ENCODE measurements around the gene HAS3.

Gene HAS3

GRCh38 chr16:69089091-69089910 is 16.2 kb upstream of the HAS3 start:
- peak in 2 of 4 experiments; percentile 15 to 36 for DNase-seq

GRCh38 chr16:69093974-69094373 is 11.5 kb upstream of the HAS3 start:
- no peak for DNase-seq

GRCh38 chr16:69094501-69094900 is 11.0 kb upstream of the HAS3 start:
- DNase-seq = no peak

DNA sequence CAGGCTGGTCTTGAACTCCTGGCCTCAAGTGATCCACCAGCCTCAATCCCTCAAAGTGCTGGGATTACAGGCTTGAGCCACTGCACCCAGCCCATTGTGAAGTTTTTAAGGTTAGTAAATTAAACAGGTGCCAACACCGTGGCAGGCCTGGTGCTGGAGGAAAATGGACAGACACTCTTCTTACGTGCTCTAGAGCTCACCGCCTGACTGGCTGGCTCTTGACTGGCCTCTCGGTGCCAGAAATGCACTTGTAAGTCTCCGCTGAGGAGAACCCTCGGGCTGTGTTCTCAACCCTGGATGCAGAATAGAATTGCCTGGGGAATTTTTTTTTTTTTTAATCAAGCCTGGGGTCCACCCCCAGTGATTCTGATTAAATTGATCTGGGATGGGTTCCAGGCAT is 10.3 kb upstream of the HAS3 start:
- DNase-seq = no peak

GRCh38 chr16:69100071-69100691 is 5.3 kb upstream of the HAS3 start:
- no peak for DNase-seq

DNA sequence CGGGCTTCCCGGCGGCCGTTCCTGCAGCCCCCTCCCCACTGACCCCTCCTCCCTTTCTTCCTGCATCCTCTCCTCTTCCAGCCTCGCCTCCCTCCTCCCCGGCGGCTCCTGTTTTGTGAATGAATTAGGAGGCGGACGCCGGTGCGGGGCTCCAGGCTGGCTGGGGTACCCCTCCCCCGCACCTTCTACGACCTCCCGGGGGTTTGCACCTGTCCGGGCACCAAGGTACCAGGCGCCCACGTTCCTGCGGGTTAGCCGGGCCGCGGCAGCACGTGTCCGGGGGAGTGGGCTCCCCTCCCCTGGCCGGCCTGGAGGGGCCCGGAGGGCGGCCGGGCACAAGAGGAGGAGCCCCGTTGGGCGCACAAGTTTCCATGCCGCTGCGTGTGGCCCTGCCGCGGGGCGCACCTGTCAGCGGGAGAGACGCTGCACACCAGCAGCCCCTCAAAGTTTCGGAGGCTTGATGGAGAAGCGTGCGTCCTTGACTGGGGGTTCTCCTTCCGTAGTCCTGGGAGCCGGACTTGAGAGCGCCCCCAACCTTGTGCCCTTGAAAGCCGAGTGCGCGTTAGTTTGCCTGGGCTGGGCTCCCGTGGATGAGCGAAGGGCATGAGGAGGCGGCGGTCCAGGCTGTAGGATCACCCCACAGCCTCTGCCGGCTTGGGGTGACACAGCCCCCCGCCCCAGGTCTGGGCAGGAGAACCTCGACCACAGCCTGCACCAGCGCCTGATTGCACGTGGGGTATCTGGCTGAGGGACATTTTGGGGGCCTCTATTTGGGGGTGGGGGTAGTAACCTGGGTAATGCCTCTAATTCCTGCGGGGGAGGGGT is 1.2 kb downstream of the HAS3 start:
- peak in 1 of 4 experiments; percentile 30 for DNase-seq

DNA sequence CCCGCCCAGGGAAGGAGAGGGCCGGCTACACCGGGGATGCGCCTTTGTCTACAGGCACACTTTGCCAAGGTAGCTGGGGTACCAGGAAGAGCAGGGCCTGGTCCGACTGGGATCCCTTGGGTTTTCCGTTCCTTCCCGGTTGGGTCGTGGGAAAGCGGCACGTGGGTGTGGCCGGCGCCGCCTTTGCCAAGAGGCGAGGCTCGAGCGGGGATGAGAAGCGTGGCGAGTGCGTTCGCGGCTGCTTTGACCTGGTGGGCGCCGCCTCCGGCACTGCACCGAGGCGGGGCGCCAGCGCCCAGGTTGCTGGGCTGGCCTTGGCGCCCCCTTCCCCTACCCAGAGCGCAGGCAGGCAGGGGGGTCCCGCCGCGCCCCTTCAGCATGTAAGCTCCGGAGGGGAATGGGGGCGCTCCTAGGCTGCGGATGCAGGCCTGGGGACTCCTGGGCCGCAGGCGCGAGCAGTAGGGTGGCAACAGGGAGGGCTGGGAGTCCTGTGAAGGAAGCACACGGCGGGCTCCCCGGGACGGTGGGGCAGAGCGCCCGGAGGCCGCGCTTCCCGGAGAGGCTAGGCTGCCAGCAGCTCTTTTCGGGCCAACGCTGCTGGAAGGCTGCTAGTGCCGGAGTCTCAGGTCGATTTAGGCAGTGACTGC is 2.0 kb downstream of the HAS3 start:
- DNase-seq = peak in 1 of 4 experiments; percentile 29

DNA sequence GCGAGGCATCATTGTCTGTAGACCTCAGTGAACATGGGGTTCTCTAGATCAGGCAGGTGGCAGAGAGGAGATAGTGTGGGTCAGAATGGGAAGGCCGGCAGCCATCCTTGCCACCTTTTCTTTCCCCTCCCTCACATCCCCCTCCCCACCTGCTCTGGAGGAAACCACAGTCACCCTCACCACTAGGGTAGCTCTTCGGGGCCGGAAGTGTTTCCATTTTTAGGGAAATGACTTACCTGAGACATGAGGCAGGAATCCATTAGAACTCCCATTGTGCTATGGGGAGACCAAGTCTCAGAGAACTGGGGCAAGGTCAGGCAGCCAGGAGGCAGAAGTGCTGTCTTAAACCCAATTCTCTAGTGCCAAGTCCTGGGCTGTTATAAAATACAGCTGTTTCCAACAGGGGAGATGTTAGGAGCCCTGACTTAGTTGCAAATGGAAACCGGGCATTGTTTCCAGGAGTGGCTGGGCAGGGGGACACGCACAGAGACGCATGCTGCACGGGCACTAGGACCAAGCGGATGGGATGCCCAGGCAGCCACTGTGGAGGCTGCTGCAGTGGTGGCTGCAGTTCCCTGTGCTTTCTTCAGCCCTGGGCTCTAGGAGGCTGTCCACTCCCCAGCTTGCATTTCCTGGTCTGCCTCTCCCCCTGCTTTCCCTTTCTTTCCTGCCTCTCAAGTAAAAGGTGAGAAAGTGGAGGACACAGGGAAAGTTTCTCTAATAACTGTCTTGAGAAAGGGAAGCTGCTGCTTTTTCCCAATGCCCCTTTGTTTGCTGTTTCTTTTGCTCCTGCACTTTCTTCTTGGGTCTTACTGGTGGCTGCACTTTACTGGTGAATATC is 2.8 kb downstream of the HAS3 start:
- no peak for DNase-seq

DNA sequence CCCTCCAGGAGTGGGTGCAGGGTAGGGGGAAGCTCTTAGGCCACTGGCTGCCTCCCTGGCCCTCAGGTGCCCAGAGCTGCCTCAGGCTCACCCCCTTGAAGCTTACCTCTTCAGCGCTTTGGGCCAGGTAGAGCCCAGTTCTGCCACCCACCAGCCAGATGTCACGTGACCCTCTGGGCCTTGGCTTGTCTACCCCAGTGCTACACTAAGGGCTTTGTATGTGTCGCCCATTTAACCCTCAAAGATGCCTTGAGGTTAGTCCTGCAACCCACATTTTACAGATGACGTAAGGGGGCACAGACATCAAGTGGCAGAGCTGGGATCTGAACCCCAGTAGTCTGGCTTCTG is 3.4 kb downstream of the HAS3 start:
- DNase-seq = no peak

GRCh38 chr16:69109486-69110270 is 4.2 kb downstream of the HAS3 start:
- DNase-seq = no peak

GRCh38 chr16:69110406-69110805 is 5.0 kb downstream of the HAS3 start:
- DNase-seq = no peak

GRCh38 chr16:69111216-69111875 is 5.9 kb downstream of the HAS3 start:
- DNase-seq = no peak

DNA sequence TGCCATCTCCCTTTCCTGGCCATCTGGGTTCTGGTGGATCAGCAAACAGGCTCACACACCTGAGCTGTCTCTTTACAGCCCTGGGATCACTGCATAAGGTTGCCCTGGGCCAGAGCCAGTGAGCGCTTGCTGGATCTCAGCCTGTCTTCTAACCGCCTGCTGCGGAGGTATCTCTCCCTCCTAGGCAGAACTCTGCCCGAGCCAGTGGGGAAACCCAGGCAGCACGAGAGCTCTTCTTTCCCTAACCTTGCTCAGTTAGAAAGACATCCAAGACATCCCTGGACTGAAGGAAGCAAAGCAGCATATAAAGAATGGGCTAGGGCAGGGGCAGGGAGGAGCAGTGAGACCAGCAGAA is 6.4 kb downstream of the HAS3 start:
- DNase-seq = no peak

DNA sequence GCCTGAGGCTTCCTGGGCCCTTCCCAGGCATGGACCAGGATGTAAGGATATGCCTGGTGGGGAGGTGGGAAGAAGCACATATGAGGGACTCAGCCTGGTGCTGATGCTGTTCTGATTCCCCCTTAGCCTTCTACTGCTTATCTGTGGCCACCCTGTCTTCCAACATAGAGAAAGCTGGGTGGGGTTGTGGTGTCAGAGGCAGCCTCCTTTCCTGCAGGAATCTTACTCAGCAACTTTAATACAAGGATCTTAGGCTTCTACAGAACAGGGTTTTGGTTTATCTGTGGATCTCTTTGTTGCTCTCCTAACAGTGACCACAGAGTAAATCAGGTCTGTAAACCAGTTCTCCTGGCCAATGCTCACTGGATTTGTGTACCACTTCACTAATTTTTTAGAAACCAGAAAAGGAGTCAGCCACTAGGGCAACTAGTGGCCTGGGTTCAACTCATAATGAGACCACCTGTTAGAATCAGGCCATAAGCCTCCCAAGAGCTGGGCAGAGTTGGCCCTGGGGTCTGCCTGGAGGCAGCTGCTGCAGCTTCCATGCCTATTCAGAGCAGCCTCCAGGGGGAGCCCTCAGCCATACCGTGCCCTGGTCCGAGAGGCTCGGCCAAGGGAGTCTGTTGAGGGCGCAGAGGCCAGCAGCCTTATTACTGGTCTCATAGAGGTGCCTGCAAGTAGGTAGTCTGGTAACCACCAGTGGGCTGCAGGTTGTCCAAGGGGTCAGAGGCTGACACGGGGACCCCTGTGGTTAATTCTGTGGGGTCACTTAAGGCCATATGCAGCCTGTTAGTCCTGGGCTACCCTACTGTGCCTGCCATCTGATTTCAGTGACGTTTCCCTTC is 7.1 kb downstream of the HAS3 start:
- peak; percentile 64 to 81 (median 68) for DNase-seq

DNA sequence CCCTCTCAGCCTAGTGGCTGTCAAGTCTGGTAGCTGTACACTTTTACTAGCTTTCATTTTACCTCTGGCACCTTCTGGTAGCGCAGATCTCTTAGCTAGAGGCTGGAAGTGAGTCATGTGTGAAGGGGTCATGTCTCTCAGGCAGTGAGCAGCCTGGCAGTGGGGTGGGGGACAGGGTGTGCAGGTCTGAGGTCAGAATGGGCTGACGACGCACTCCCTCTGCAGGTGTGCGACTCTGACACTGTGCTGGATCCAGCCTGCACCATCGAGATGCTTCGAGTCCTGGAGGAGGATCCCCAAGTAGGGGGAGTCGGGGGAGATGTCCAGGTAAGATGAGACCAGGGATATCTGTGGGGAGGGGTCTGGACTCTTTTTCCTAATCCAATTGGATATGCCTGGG is 7.8 kb downstream of the HAS3 start:
- no peak for DNase-seq

- peak in 1 of 4 experiments; percentile 16 for DNase-seq
Observed at GRCh38 chr16:69114346-69114975, 9.0 kb downstream of the HAS3 start.

DNA sequence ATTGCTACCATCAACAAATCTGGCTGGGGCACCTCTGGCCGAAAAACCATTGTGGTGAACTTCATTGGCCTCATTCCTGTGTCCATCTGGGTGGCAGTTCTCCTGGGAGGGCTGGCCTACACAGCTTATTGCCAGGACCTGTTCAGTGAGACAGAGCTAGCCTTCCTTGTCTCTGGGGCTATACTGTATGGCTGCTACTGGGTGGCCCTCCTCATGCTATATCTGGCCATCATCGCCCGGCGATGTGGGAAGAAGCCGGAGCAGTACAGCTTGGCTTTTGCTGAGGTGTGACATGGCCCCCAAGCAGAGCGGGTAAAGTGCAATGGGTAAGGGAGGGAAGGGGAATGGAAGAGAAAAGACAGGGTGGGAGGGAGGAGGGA is 9.5 kb downstream of the HAS3 start:
- DNase-seq = no peak

- DNase-seq = no peak
Observed at GRCh38 chr16:69115361-69115760, 9.9 kb downstream of the HAS3 start.

GRCh38 chr16:69115837-69116236 is 10.4 kb downstream of the HAS3 start:
- DNase-seq = no peak

All from suppressor macrophage (primary cell).